Measurements from ENCODE around the gene KIAA1671. TPM values are rescaled to one million over a fixed set of nuclear protein-coding genes. Genes with fewer than 3 reads are reported as not detected.

The KIAA1671 gene
- total RNA-seq, 4 donors from 2014 or later, result 7.5 to 26.5 (median 9.1) TPM

DNA sequence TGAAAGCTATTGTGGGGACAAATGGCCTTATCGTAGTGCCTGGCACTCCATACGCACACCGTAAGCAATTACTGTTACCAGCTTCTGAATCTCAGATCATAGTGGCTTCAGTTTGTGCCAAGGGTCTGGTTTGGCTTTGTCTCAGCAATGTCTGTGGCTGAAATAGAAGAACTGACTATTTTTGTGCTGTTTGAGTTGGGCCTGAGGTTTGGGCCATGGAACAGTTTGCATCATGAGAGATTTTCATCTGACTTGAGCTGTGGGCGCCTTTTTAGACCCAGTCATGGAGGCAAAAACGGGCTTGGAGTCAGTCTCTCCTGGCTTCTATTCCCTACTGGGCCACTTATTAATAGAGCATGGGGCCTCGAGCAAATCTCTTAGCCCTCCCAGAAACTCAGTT lies 126.1 kb downstream of the KIAA1671 start:
- TF ChIP-seq, protein P1, sequence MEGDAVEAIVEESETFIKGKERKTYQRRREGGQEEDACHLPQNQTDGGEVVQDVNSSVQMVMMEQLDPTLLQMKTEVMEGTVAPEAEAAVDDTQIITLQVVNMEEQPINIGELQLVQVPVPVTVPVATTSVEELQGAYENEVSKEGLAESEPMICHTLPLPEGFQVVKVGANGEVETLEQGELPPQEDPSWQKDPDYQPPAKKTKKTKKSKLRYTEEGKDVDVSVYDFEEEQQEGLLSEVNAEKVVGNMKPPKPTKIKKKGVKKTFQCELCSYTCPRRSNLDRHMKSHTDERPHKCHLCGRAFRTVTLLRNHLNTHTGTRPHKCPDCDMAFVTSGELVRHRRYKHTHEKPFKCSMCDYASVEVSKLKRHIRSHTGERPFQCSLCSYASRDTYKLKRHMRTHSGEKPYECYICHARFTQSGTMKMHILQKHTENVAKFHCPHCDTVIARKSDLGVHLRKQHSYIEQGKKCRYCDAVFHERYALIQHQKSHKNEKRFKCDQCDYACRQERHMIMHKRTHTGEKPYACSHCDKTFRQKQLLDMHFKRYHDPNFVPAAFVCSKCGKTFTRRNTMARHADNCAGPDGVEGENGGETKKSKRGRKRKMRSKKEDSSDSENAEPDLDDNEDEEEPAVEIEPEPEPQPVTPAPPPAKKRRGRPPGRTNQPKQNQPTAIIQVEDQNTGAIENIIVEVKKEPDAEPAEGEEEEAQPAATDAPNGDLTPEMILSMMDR (IDR thresholded peaks at IDR 0.05), result no peak
- ATAC-seq (ENCODE audit: low FRiP score), result no peak
- DNase-seq (ENCODE audit: low spot score), result no peak

DNA sequence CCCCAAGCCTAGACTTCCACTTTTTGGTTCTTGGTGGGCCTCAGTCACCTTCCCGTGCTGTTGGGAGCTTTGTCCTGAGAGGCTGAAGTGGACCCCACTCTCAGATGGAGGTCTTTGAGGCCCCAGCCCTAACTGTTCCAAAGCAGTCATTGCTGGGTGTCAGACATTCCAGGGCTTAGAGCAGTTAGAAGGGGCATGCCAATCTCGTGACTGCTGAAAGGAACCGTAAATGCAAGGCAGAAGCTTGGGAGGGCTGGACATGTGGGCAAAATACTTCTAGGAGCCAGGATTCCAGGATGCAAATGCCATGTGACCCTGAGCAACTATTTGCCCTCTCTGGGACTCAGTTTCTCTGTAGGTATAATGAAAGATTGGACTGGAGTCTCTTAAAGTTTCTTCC lies 128.3 kb downstream of the KIAA1671 start:
- ATAC-seq (ENCODE audit: low FRiP score) (no peak), DNase-seq (ENCODE audit: low spot score) (no peak)

DNA sequence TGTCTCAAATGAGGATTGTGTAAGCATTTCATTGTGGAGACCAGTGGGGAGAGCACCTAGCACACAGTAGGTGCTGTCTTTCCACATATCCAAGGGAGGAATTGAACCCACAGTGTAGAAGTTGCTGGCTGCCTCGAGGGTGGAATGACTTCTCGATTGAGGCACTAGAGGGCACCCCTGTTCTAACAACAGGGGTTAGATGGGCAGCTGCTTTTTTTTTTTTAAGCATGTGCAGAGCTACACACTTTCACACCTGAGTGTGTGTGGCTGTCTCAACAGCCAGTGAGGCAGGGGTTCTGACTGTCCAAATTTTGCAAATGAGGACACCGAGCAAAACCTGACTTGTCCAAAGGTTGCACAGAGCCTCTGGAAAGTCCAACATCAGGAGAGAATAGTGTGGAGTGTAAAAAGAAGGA lies 128.9 kb downstream of the KIAA1671 start:
- no peak for ATAC-seq (ENCODE audit: low FRiP score)
- DNase-seq (ENCODE audit: low spot score), result no peak
- TF ChIP-seq, protein P1 (IDR thresholded peaks at IDR 0.05), result no peak

More for the DNA sequence above, 128.3 kb downstream of the KIAA1671 start:
- TF ChIP-seq, protein P1 (IDR thresholded peaks at IDR 0.05), result no peak

DNA sequence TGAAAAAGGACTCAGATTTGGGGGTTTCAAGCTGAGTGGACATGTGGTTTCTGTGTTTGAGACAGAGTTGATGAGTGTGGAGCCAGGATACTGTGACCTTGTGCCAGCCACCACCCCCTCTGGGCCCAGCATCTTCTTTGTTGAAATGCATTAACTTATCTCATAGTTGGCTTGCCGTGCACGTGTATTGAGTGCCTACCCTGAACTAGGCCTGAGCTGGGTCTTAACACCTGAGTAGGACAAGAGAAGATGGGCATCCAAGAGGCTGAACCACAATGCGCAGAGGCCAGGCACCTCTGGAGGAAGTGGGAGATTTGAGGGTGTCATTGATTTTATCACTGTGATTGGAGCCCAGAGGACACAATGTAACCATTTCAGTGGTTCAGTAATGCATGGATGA lies 129.6 kb downstream of the KIAA1671 start:
- TF ChIP-seq, protein P1 (IDR thresholded peaks at IDR 0.05), result no peak
- no peak for DNase-seq (ENCODE audit: low spot score)
- ATAC-seq (ENCODE audit: low FRiP score), result no peak

DNA sequence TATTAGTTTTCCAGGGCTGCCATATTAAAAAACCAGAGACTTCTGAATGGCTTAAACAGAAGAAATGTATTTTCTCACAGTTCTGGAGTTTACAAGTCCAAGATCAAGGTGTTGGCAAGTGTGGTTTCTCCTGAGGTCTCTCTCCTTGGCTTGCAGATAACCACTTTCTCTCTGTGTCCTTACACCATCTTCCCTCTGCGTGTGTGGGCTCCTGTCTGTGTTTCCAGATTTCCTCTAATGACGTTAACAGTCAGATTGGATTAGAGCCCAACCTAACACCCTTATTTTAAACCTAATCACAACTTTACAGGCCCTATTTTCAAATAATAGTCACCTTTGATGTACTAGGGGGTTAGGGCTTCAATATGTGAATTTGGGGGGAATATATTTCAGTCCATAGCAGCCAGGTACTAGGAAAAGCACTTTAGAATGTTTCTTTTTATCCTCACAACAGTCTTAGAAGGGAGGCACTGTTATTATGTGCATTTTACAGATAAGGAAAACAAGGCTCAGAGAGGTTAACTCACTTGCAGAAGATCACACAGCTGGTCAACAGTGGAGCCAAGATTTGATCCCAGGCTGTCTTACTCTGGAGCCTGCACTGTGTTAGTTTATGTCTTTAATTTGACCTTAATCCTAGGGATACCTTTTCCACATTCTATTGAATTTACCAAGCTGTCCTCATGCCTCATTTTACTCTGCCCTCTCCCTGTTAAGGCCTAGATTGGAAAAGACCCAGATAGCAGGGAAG lies 130.7 kb downstream of the KIAA1671 start:
- ATAC-seq (ENCODE audit: low FRiP score) (no peak), DNase-seq (ENCODE audit: low spot score) (no peak)
- TF ChIP-seq, protein P1 (IDR thresholded peaks at IDR 0.05), result no peak

DNA sequence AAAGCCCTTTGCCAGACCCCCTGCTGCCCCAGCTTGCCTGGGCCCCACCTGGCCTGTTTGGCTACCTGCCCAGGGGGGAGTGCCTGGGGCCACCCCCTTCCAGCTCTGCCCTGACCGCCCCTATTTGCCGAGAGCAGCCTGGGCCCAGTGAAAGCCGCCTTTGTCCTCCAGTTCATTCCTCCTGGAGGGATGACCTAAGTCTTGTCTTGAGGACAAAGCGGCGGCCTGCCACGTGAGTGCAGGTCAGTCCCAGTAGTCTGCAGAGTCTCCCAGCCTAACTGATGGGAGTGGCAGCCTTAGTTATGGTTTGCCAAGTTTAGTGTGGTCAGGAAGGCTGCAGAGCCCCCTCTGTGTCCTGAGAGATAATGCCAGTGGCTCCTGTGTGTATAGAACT lies 131.3 kb downstream of the KIAA1671 start:
- TF ChIP-seq, protein P1 (IDR thresholded peaks at IDR 0.05), result no peak
- ATAC-seq (ENCODE audit: low FRiP score) (no peak), DNase-seq (ENCODE audit: low spot score) (no peak)
